GM12873 (cell line): ENCODE data around the gene UNC45A.

Experiments
- TF ChIP-seq, protein P1 (sequence below): IDR thresholded peaks from 2 replicates; pipeline ENCODE4 v1.5.1; 2012; ENCODE audit warnings: low read depth, mild to moderate bottlenecking, moderate library complexity, low read length, control low read depth; ENCODE audit not compliant: insufficient read depth; ENCODE audit errors: missing control alignments

UNC45A gene

DNA sequence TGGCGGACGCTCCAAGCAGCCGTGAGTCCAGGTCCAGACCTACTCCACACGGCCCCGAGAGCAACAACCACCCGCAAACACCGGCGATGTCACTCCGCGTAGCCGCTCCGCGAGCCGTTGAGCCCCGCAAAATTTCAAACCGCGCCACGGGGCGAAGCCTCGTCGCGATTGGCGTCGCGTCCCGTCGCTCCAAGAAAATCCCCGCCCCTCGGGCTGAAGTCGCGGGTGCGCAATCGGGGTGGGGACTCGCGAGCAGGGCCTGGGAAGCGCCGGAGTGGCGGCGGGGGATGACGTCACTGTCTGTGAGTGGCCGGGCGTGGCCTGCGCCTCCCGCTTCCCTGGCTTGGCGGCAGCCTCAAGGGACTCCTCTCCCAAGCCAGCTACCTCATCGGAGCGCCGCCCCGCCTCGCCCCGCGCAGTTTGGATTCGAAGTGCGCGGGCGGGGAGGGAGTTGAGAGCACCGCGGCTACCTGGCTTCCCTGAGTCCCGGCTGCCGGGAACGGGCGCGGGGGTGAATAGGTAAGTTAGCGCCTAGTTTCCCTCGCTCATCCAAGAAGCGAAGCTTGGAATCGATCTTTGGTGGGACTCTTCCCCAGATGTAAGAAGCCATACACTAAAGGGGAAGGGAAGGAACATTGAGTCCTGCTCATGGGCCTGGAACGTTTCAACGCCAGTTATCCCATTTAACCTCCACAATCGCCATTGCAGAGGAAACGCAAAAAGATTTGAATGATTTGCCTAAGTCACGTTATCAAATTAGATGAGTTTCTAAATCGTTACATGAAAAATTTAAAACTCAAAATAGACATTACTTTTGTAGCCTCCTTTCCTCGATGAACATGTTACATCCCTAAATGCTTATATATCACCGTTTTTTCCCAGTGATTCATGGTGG, 59.6 kb downstream of the UNC45A start, which contains the start of gene PRC1:
Gene PRC1, minus strand, starts transcription at position 119 of the 895 bp plus-strand sequence. Its CDS starts 118 bp downstream, at position 1.
- TF ChIP-seq, protein P1, sequence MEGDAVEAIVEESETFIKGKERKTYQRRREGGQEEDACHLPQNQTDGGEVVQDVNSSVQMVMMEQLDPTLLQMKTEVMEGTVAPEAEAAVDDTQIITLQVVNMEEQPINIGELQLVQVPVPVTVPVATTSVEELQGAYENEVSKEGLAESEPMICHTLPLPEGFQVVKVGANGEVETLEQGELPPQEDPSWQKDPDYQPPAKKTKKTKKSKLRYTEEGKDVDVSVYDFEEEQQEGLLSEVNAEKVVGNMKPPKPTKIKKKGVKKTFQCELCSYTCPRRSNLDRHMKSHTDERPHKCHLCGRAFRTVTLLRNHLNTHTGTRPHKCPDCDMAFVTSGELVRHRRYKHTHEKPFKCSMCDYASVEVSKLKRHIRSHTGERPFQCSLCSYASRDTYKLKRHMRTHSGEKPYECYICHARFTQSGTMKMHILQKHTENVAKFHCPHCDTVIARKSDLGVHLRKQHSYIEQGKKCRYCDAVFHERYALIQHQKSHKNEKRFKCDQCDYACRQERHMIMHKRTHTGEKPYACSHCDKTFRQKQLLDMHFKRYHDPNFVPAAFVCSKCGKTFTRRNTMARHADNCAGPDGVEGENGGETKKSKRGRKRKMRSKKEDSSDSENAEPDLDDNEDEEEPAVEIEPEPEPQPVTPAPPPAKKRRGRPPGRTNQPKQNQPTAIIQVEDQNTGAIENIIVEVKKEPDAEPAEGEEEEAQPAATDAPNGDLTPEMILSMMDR, result no peak

DNA sequence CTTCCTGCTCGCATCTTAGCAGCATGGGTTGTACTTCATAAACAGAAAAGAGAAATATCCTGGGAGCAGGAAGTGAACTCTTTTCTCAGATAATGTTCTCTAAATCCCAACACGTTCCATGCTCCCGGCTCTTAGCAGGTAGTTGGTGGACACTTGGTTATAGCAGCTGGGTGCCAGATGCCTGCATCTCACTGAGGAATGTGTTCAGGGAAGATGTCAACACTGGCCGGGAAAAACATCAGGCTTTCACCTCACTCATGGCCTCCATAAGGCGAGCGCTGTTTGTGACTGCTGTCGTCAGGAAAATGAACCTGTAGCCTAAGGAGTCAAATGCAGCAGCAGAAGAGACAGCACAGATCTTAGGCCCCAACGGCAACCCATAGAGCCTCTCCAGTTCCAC, 63.7 kb downstream of the UNC45A start:
- TF ChIP-seq, protein P1, result no peak

DNA sequence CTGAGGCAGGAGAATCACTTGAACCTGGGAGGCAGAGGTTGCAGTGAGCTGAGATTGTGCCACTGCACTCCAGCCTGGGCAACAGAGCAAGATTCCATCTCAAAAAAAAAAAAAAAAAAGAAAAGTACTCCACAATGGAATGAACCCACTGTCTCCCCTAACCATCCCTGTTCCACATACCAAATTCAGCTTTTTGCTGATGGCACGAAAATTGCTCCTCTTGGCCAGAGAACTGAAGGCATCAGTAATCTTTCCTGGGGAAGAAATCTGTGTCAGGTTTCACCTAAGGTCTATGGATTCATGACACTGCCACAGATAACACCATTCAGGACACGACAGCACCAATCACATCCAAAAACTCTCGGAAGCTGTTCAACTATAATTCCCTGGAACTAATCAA, 66.1 kb downstream of the UNC45A start:
- TF ChIP-seq, protein P1, result no peak
